ENCODE data around the gene TIMM29.

TIMM29 gene

GRCh38 chr19:10899151-10899653 lies 29.4 kb upstream of the TIMM29 start:
- Histone ChIP-seq H3K27me3 (replicated peaks; ENCODE audit: control insufficient read depth, insufficient read depth, low read length) (no peaks in the 10 kb centered on the region), H3K4me3 (replicated peaks; ENCODE audit: low read depth, low read length) (no peak overlapping the region), H3K36me3 (ENCODE audit: control insufficient read depth, insufficient read depth, low read length) (peaks cover 1% of the 10 kb centered on the region; the same call in 1 of the 2 replicates)
- DNase-seq (ENCODE audit: extremely low read depth, insufficient read length): no peak
- no peak for TF ChIP-seq CTCF (IDR thresholded peaks at IDR 0.05; ENCODE audit: insufficient read depth, low read length, poor library complexity, severe bottlenecking)

- Histone ChIP-seq H3K4me3 (replicated peaks; ENCODE audit: low read depth, low read length) (no peak overlapping the region), H3K27me3 (replicated peaks; ENCODE audit: control insufficient read depth, insufficient read depth, low read length) (no peaks in the 10 kb centered on the region), H3K36me3 (ENCODE audit: control insufficient read depth, insufficient read depth, low read length) (peaks cover 31% of the 10 kb centered on the region)
- no peak for DNase-seq (ENCODE audit: extremely low read depth, insufficient read length)
- TF ChIP-seq CTCF (IDR thresholded peaks at IDR 0.05; ENCODE audit: insufficient read depth, low read length, poor library complexity, severe bottlenecking): no peak
These were observed 20.7 kb upstream of the TIMM29 start for GRCh38 chr19:10907925-10908324.

- H3K36me3 ChIP-seq (ENCODE audit: control insufficient read depth, insufficient read depth, low read length): peaks cover 32% of the 10 kb centered on the region
These were observed 20.1 kb upstream of the TIMM29 start for GRCh38 chr19:10908380-10908960.

GRCh38 chr19:10911579-10912363 lies 16.8 kb upstream of the TIMM29 start:
- no peak for TF ChIP-seq CTCF (IDR thresholded peaks at IDR 0.05; ENCODE audit: insufficient read depth, low read length, poor library complexity, severe bottlenecking)
- Histone ChIP-seq H3K36me3 (ENCODE audit: control insufficient read depth, insufficient read depth, low read length) (peaks cover 40% of the 10 kb centered on the region), H3K27me3 (replicated peaks; ENCODE audit: control insufficient read depth, insufficient read depth, low read length) (no peaks in the 10 kb centered on the region), H3K4me3 (replicated peaks; ENCODE audit: low read depth, low read length) (no peak overlapping the region)
- DNase-seq (ENCODE audit: extremely low read depth, insufficient read length): no peak

More at GRCh38 chr19:10908380-10908960, 20.1 kb upstream of the TIMM29 start:
- DNase-seq (ENCODE audit: extremely low read depth, insufficient read length): no peak
- TF ChIP-seq CTCF (IDR thresholded peaks at IDR 0.05; ENCODE audit: insufficient read depth, low read length, poor library complexity, severe bottlenecking): no peak
- no peak overlapping the region for H3K4me3 ChIP-seq (replicated peaks; ENCODE audit: low read depth, low read length)
- no peaks in the 10 kb centered on the region for H3K27me3 ChIP-seq (replicated peaks; ENCODE audit: control insufficient read depth, insufficient read depth, low read length)

- Histone ChIP-seq H3K36me3 (ENCODE audit: control insufficient read depth, insufficient read depth, low read length) (peaks cover 40% of the 10 kb centered on the region), H3K27me3 (replicated peaks; ENCODE audit: control insufficient read depth, insufficient read depth, low read length) (no peaks in the 10 kb centered on the region), H3K4me3 (replicated peaks; ENCODE audit: low read depth, low read length) (no peak overlapping the region)
- TF ChIP-seq CTCF (IDR thresholded peaks at IDR 0.05; ENCODE audit: insufficient read depth, low read length, poor library complexity, severe bottlenecking): no peak
- DNase-seq (ENCODE audit: extremely low read depth, insufficient read length): no peak
These were observed 16.0 kb upstream of the TIMM29 start for GRCh38 chr19:10912619-10913018.

Measured in GM06990 (cell line).